ENCODE results near the gene ZNF892.

- TF ChIP-seq POLR2A (IDR thresholded peaks at IDR 0.05) (no peak), CTCF (IDR thresholded peaks at IDR 0.05) (no peak)
Measured at GRCh38 chr2:95185973-95186372, 21.3 kb upstream of the ZNF892 start.
